ENCODE measurements around the gene AIP.

DNA sequence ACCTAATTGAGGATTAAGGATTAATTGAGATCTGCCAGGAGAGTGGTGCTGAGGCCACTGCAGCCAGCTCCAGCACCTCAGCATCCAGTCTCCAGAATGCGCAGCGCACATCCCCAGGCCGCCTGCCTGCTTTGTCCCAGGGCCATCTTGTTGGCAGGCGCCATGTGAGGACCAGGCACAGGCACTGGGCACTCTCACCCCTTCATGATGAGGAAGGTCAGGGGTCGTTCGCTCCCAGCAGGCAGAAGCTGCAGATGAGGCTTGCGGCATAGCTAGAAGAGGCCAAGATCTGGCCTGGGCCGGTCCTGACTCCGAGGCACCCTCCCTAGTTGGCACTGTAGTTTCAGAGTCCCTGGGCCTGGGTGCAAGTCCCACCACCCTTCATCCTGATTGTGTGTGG lies 34.0 kb downstream of the AIP start:
- TF ChIP-seq CTCF (IDR thresholded peaks at IDR 0.05; ENCODE audit: low read depth, low read length) (no peak), EZH2phosphoT487 (IDR thresholded peaks at IDR 0.05; ENCODE audit: low read depth) (no peak)
